Mammary epithelial cell (primary cell): ENCODE measurements around the gene UBE2J2.

Experiments
- EZH2 ChIP-seq: IDR thresholded peaks from 2 replicates; pipeline ENCODE4 v1.6.1; 2012; ENCODE audit warnings: low read length, inconsistent platforms, borderline replicate concordance
- TF ChIP-seq, protein P1 (sequence below), 2 donors: IDR thresholded peaks in 1 of 2; conservative IDR thresholded peaks in 1 of 2; 2 replicates each; pipeline ENCODE4 v1.5.1; 2011 to 2012; ENCODE audit warnings: inconsistent platforms in 2 of 2, low read length in 2 of 2, mild to moderate bottlenecking in 2 of 2, control low read depth in 1 of 2, low read depth in 1 of 2; ENCODE audit not compliant: insufficient read depth in 1 of 2; ENCODE audit errors: extremely low read depth in 1 of 2

DNA sequence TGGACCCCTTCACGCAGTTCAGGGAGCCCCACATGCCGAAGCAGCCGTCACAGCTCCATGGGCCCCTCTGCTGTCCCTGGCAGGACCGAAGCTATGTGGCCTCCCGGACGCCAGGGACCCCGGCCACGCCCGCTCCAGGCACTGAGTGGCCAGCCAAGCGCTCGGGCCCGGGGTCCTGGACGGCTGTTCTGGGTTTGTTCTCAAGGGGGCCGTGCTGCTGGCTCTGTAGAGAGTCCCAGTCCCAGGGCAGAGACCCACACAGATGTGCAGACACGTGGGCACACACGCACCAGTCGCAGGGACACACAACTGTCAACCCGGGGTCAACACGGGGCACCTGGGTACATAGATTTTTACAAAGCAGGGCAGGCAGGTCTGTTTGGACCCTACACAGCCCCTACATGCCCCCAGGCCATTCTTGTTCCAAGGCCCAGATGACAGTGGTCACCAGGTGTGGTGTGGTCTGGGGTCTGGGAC is 34.9 kb downstream of the UBE2J2 start:
- TF ChIP-seq, protein P1, sequence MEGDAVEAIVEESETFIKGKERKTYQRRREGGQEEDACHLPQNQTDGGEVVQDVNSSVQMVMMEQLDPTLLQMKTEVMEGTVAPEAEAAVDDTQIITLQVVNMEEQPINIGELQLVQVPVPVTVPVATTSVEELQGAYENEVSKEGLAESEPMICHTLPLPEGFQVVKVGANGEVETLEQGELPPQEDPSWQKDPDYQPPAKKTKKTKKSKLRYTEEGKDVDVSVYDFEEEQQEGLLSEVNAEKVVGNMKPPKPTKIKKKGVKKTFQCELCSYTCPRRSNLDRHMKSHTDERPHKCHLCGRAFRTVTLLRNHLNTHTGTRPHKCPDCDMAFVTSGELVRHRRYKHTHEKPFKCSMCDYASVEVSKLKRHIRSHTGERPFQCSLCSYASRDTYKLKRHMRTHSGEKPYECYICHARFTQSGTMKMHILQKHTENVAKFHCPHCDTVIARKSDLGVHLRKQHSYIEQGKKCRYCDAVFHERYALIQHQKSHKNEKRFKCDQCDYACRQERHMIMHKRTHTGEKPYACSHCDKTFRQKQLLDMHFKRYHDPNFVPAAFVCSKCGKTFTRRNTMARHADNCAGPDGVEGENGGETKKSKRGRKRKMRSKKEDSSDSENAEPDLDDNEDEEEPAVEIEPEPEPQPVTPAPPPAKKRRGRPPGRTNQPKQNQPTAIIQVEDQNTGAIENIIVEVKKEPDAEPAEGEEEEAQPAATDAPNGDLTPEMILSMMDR (conservative IDR thresholded peaks at IDR 0.05 in 1 of 2, IDR thresholded peaks at IDR 0.05 in 1 of 2; ENCODE audit: extremely low read depth in 1 of 2, insufficient read depth in 1 of 2, low read depth in 1 of 2, low read length in 2 of 2) = no peak
- no peak for TF ChIP-seq EZH2
